GM23248 (cell line): ENCODE measurements around the gene STRN4. TPM values are rescaled to one million over a fixed set of nuclear protein-coding genes. Genes with fewer than 3 reads are reported as not detected.
A peak's percentile ranks its signal among the peaks of the same experiment; 100 is the strongest.

Source experiments
- DNase-seq: peaks from one replicate; pipeline ENCODE4 v3.0.0-alpha.2; 2015
- H2AFZ ChIP-seq: fragments of 200-600 bp; sonication (generic); 2 replicates; pipeline ENCODE4 v1.6.1; 2016; ENCODE audit warnings: antibody characterized with exemption
- H3F3A ChIP-seq: fragments of 200-600 bp; sonication (generic); 2 replicates; pipeline ENCODE4 v1.6.1; 2016; ENCODE audit warnings: mild to moderate bottlenecking, antibody characterized with exemption, mixed run types; ENCODE audit not compliant: insufficient read depth
- H3K27ac ChIP-seq: fragments of 200-600 bp; sonication (generic); 2 replicates; pipeline ENCODE4 v1.5.1; 2016; ENCODE audit warnings: mild to moderate bottlenecking
- H3K27me3 ChIP-seq: fragments of 200-600 bp; sonication (generic); replicated peaks from 2 replicates; pipeline ENCODE4 v1.6.1; 2016; ENCODE audit warnings: mild to moderate bottlenecking; ENCODE audit not compliant: insufficient read depth
- H3K36me3 ChIP-seq: fragments of 200-600 bp; sonication (generic); 2 replicates; pipeline ENCODE4 v1.6.1; 2016; ENCODE audit warnings: low read depth, mild to moderate bottlenecking
- H3K4me1 ChIP-seq: fragments of 200-600 bp; sonication (generic); 2 replicates; pipeline ENCODE4 v1.6.1; 2016; ENCODE audit warnings: mild to moderate bottlenecking; ENCODE audit not compliant: insufficient read depth
- H3K4me2 ChIP-seq: fragments of 200-600 bp; sonication (generic); one replicate; pipeline ENCODE4 v1.6.1; 2016; ENCODE audit warnings: mild to moderate bottlenecking; ENCODE audit not compliant: unreplicated experiment
- H3K4me3 ChIP-seq: fragments of 200-600 bp; sonication (generic); 2 replicates; pipeline ENCODE4 v1.5.1; 2016; ENCODE audit warnings: mild to moderate bottlenecking
- H3K79me2 ChIP-seq: fragments of 200-600 bp; sonication (generic); 2 replicates; pipeline ENCODE4 v1.6.1; 2016; ENCODE audit warnings: mild to moderate bottlenecking; ENCODE audit not compliant: insufficient read depth
- H3K9ac ChIP-seq: fragments of 200-600 bp; sonication (generic); 2 replicates; pipeline ENCODE4 v1.6.1; 2016; ENCODE audit warnings: mild to moderate bottlenecking
- H3K9me2 ChIP-seq: fragments of 200-600 bp; sonication (generic); 2 replicates; pipeline ENCODE4 v1.6.1; 2016; ENCODE audit warnings: mixed run types, mild to moderate bottlenecking, moderate library complexity; ENCODE audit not compliant: insufficient read depth
- H3K9me3 ChIP-seq: fragments of 200-600 bp; sonication (generic); one replicate; pipeline ENCODE4 v1.6.1; 2017; ENCODE audit warnings: low read depth
- H4K20me1 ChIP-seq: fragments of 200-600 bp; sonication (generic); 2 replicates; pipeline ENCODE4 v1.6.0; 2016; ENCODE audit not compliant: insufficient read depth
- EZH2 ChIP-seq: fragments of 200-600 bp; sonication (generic); IDR thresholded peaks from 2 replicates; pipeline ENCODE4 v1.6.1; 2018; ENCODE audit warnings: antibody characterized with exemption, mild to moderate bottlenecking; ENCODE audit not compliant: insufficient read depth, poor library complexity, severe bottlenecking
- EZH2phosphoT487 ChIP-seq: fragments of 200-600 bp; sonication (generic); IDR thresholded peaks from 2 replicates; pipeline ENCODE4 v1.6.1; 2018; ENCODE audit warnings: antibody characterized with exemption, moderate library complexity, mild to moderate bottlenecking, low read depth; ENCODE audit not compliant: insufficient read depth
- WGBS, 2 experiments: methylation state at CpG; one replicate each; pipeline ENCODE4 v1.1.6; 2015 to 2017; ENCODE audit warnings: low lambda C conversion rate in 2 of 2, low coverage in 1 of 2; ENCODE audit errors: missing lambda C conversion rate in 2 of 2; 5-methylcytosine and 5-hydroxymethylcytosine counted together
- in situ Hi-C: fragments of 300-500 bp; cut with MboI; formaldehyde crosslinking; loops from 2 replicates; pipeline ENCODE4 v1.15.0; 2020
- polyA plus RNA-seq: library from polyadenylated mRNA; unstranded; fragments of >200 nt; fragmentation: Nextera tagmentation; extraction: Ambion mirVana; gene quantifications from 2 replicates; pipeline ENCODE4 v1.2.1, GENCODE V29; 2016
- total RNA-seq: library from RNA; depleted of rRNA; stranded (reverse); fragments of >200 nt; shearing (Covaris generic); gene quantifications from 2 replicates; pipeline ENCODE4 v1.2.3, GENCODE V29; 2014

Gene STRN4
- total and polyA plus RNA-seq, 2 experiments from 2014 or later: 45.9 to 75.7 TPM

GRCh38 chr19:46744005-46744691 is 2.1 kb downstream of the STRN4 start:
- DNase-seq: peak; percentile 39
- no peaks in the 10 kb centered on the region for H3F3A ChIP-seq
- peak overlapping the region; percentile 95 for H3K4me3 ChIP-seq
- H3K36me3 ChIP-seq: peaks cover 5% of the 10 kb centered on the region; the same call in 1 of the 2 replicates
- peaks cover 9% of the 10 kb centered on the region; the same call in 1 of the 2 replicates for H4K20me1 ChIP-seq
- H2AFZ ChIP-seq: no peak overlapping the region
- peaks cover 77% of the 10 kb centered on the region for H3K79me2 ChIP-seq
- H3K27ac ChIP-seq: no peak overlapping the region
- H3K4me1 ChIP-seq: no peaks in the 10 kb centered on the region
- WGBS, 2 experiments: 79 to 80% methylated on average over 12 of the region's 12 CpGs
- TF ChIP-seq EZH2phosphoT487 (no peak), EZH2 (no peak)
- H3K9ac ChIP-seq: peak overlapping the region; percentile 86; the same call in 1 of the 2 replicates
- H3K27me3 ChIP-seq: no peaks in the 10 kb centered on the region
- in situ Hi-C loops: no loop called here
- H3K9me2 ChIP-seq: no peaks in the 10 kb centered on the region
- peak overlapping the region; percentile 97 for H3K4me2 ChIP-seq
- no peaks in the 10 kb centered on the region for H3K9me3 ChIP-seq

- Histone ChIP-seq H3K9ac (no peak overlapping the region), H3K4me3 (no peak overlapping the region), H3K27ac (no peak overlapping the region), H3K9me2 (no peaks in the 10 kb centered on the region), H3K36me3 (no peaks in the 10 kb centered on the region), H3K9me3 (no peaks in the 10 kb centered on the region), H2AFZ (no peak overlapping the region), H3K4me1 (no peaks in the 10 kb centered on the region), H3K27me3 (no peaks in the 10 kb centered on the region), H3K4me2 (no peak overlapping the region), H3F3A (no peaks in the 10 kb centered on the region), H3K79me2 (peaks cover 88% of the 10 kb centered on the region), H4K20me1 (peaks cover 9% of the 10 kb centered on the region; the same call in 1 of the 2 replicates)
- TF ChIP-seq EZH2phosphoT487 (no peak), EZH2 (no peak)
- in situ Hi-C loops: no loop called here
- 71 to 76% methylated on average over 4 of the region's 4 CpGs for WGBS, 2 experiments
- DNase-seq: no peak
These were observed 3.2 kb downstream of the STRN4 start for GRCh38 chr19:46742926-46743480.

DNA sequence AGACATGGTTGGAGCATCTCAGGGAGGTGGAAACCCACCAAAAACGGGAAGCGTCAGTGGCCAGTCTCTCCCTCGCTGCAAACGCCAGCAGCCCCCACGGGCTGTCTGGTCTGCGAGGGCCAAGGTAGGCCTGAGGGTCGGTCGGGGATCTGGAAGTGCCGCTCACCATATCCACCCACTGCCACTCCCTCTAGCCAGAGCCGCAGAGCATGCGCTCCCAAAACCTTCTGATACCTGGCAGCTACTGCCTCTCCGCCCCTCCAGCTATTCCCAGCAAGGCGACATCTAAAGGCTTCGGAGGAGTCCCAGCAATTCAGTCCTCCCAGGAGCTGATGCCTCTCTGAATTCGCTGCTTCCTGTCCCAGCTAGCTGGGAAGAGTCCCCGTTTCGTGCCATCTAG is 4.8 kb downstream of the STRN4 start:
- no peak overlapping the region for H3K9ac ChIP-seq
- in situ Hi-C loops: no loop called here
- 89 to 91% methylated on average over 17 of the region's 17 CpGs for WGBS, 2 experiments

DNA sequence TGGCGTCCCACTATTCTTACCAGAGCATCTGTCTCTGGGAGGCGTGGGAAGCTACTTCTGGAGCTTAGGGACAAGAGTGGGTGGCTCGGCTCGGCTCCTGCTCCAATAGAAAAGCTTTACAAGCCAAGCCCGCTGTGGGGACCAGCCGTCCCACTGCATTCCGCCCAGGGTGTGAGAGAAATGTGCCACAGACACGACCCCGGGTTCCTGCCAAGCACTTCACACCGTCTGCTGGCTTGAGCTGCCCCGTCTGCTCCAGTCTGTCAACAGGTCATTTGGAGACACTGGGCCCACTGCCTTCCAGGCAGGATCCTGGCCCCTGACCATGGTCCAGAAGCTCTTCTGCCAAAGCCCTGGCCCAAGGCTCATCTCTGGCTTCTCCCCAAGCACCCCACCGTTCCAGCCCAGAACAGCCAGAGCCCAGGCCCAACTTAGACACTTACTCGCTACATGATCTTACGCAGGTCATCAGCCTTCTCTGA is 6.9 kb downstream of the STRN4 start:
- Histone ChIP-seq H3F3A (no peaks in the 10 kb centered on the region), H3K4me3 (no peak overlapping the region), H3K27ac (no peak overlapping the region), H4K20me1 (peaks cover 9% of the 10 kb centered on the region; the same call in 1 of the 2 replicates), H3K9me2 (no peaks in the 10 kb centered on the region), H3K4me2 (no peak overlapping the region), H3K9me3 (no peaks in the 10 kb centered on the region), H3K79me2 (peaks cover 98% of the 10 kb centered on the region), H2AFZ (no peak overlapping the region), H3K4me1 (no peaks in the 10 kb centered on the region), H3K36me3 (no peaks in the 10 kb centered on the region; the same call in 1 of the 2 replicates), H3K27me3 (no peaks in the 10 kb centered on the region), H3K9ac (no peak overlapping the region)
- no peak for DNase-seq
- TF ChIP-seq EZH2phosphoT487 (no peak), EZH2 (no peak)
- 50 to 52% methylated on average over 14 of the region's 14 CpGs for WGBS, 2 experiments
- in situ Hi-C loops: no loop called here

More for the DNA sequence above, 4.8 kb downstream of the STRN4 start:
- Histone ChIP-seq H3K4me2 (no peak overlapping the region), H3K4me3 (no peak overlapping the region), H3K36me3 (no peaks in the 10 kb centered on the region; the same call in 1 of the 2 replicates), H2AFZ (no peak overlapping the region), H3K79me2 (peaks cover 98% of the 10 kb centered on the region), H3K4me1 (no peaks in the 10 kb centered on the region), H3K9me2 (no peaks in the 10 kb centered on the region), H3K9me3 (no peaks in the 10 kb centered on the region), H3K27ac (no peak overlapping the region), H3K27me3 (no peaks in the 10 kb centered on the region), H3F3A (no peaks in the 10 kb centered on the region), H4K20me1 (peaks cover 9% of the 10 kb centered on the region; the same call in 1 of the 2 replicates)
- no peak for TF ChIP-seq EZH2phosphoT487
- TF ChIP-seq EZH2: no peak
- no peak for DNase-seq
